HG03066 (cell line): ENCODE measurements around the gene SMURF1.
"Not testable (repeated sequence)": the region's sequence is repeated elsewhere in the genome, so short reads cannot be mapped to it uniquely, and the experiment has no call there.

ENCODE experiments used
- ATAC-seq: cut with Tn5 transposase; IDR thresholded peaks from one replicate; pipeline ENCODE4 v1.9.1; 2021; ENCODE audit warnings: low read depth; ENCODE audit not compliant: unreplicated experiment

Gene SMURF1

GRCh38 chr7:99143853-99144672 lies at the start of gene SMURF1:
Gene SMURF1, minus strand, starts transcription at chr7:99144108. Its CDS starts 328 bp downstream, at chr7:99143780.
- ATAC-seq: peak; percentile 73

GRCh38 chr7:99191869-99192596 lies 48.1 kb upstream of the SMURF1 start:
- ATAC-seq: no peak

- no peak for ATAC-seq
These were observed 46.6 kb upstream of the SMURF1 start for GRCh38 chr7:99190359-99191009.

- no peak for ATAC-seq
These were observed 45.3 kb upstream of the SMURF1 start for GRCh38 chr7:99189222-99189621.

GRCh38 chr7:99188221-99188620 lies 44.3 kb upstream of the SMURF1 start:
- ATAC-seq: no peak

- no peak for ATAC-seq
These were observed 40.8 kb upstream of the SMURF1 start for GRCh38 chr7:99184532-99185218.

- ATAC-seq: no peak
These were observed 36.3 kb upstream of the SMURF1 start for GRCh38 chr7:99180067-99180650.

GRCh38 chr7:99177165-99177564 lies 33.3 kb upstream of the SMURF1 start:
- no peak for ATAC-seq

- no peak for ATAC-seq
These were observed 29.9 kb upstream of the SMURF1 start for GRCh38 chr7:99173787-99174186.

- no peak for ATAC-seq
These were observed 27.8 kb upstream of the SMURF1 start for GRCh38 chr7:99171731-99172130.

GRCh38 chr7:99170730-99171074 lies 26.8 kb upstream of the SMURF1 start:
- ATAC-seq: no peak

- no peak for ATAC-seq
These were observed 26.3 kb upstream of the SMURF1 start for GRCh38 chr7:99170065-99170729.

- ATAC-seq: no peak
These were observed 23.2 kb upstream of the SMURF1 start for GRCh38 chr7:99167072-99167471.

- no peak for ATAC-seq
These were observed 21.9 kb upstream of the SMURF1 start for GRCh38 chr7:99165816-99166215.

- ATAC-seq: not testable (repeated sequence)
These were observed 19.8 kb upstream of the SMURF1 start for GRCh38 chr7:99163669-99164068.

- no peak for ATAC-seq
These were observed 12.7 kb upstream of the SMURF1 start for GRCh38 chr7:99156649-99157048.

- ATAC-seq: no peak
These were observed 11.3 kb upstream of the SMURF1 start for GRCh38 chr7:99155211-99155610.

GRCh38 chr7:99146979-99147378 lies 3.1 kb upstream of the SMURF1 start:
- ATAC-seq: no peak

GRCh38 chr7:99143521-99143852 lies 421 bp downstream of the SMURF1 start:
- peak; percentile 35 for ATAC-seq
